Activated CD4-positive, alpha-beta T cell treated with anti-CD3 and anti-CD28 coated beads for 36 hours (primary cell): ENCODE measurements around the gene ARHGEF28. TPM values are rescaled to one million over a fixed set of nuclear protein-coding genes. Genes with fewer than 3 reads are reported as not detected.

ENCODE experiments used
- ATAC-seq: fragments of 200-7000 bp; cut with Tn5 transposase; one replicate; pipeline ENCODE4 v1.10.0; 2021; ENCODE audit warnings: mild to moderate bottlenecking, moderate library complexity
- CTCF ChIA-PET: fragments of 350-600 bp; sonication (Branson Sonifier 250); formaldehyde crosslinking; loops from one replicate; lab custom pipeline; 2021; ENCODE audit warnings: antibody characterized with exemption; lab: Charles Lee
- POLR2A ChIA-PET: fragments of 350-600 bp; sonication (Branson Sonifier 250); formaldehyde crosslinking; loops from one replicate; lab custom pipeline; 2021; ENCODE audit warnings: antibody characterized with exemption, inconsistent platforms; lab: Charles Lee
- DNase-seq: peaks from one replicate; pipeline ENCODE4 v3.0.0-alpha.2; 2020
- H3K27ac Mint-ChIP-seq: one replicate; pipeline ENCODE4 v1.8.0; 2021; ENCODE audit warnings: mixed read lengths
- H3K27me3 Mint-ChIP-seq: one replicate; pipeline ENCODE4 v1.8.0; 2021; ENCODE audit warnings: mixed read lengths
- H3K36me3 Mint-ChIP-seq: one replicate; pipeline ENCODE4 v1.8.0; 2021; ENCODE audit warnings: low read depth, mixed read lengths
- H3K4me1 Mint-ChIP-seq: one replicate; pipeline ENCODE4 v1.8.0; 2021; ENCODE audit warnings: mixed read lengths
- H3K4me3 Mint-ChIP-seq: one replicate; pipeline ENCODE4 v1.8.0; 2021; ENCODE audit warnings: mild to moderate bottlenecking, moderate library complexity, mixed read lengths
- H3K9me3 Mint-ChIP-seq: one replicate; pipeline ENCODE4 v1.8.0; 2021; ENCODE audit warnings: low read depth, mixed read lengths
- intact Hi-C, 2 experiments: fragments of 100-400 bp; cut with DNase I in 1 of 2; cut with micrococcal nuclease in 1 of 2; formaldehyde crosslinking; loops; one replicate each; pipeline versions ENCODE4 v1.14.2 to v1.15.1; 2022 to 2024; cut with DNase I, micrococcal nuclease
- total RNA-seq, 2 experiments: library from RNA; stranded (reverse); gene quantifications; one replicate each; pipeline ENCODE4 v1.2.3, GENCODE V29; 2021

Gene ARHGEF28
- total RNA-seq, 2 experiments from 2014 or later = 0.02 to 0.18 TPM

- Mint-ChIP-seq H3K4me1 (no peaks in the 10 kb centered on the region), H3K36me3 (no peaks in the 10 kb centered on the region), H3K9me3 (no peaks in the 10 kb centered on the region), H3K27me3 (peaks cover 10% of the 10 kb centered on the region), H3K4me3 (no peak overlapping the region), H3K27ac (no peak overlapping the region)
- ChIA-PET POLR2A (no interaction called here), CTCF (interaction anchor here (0.6 kb wide), 1 partner anchor 18 kb away, joined by 3 read pairs; no protein-coding TSS in a partner anchor)
- intact Hi-C loops = no loop called here
- DNase-seq = no peak
- ATAC-seq = no peak
Measured at GRCh38 chr5:73810429-73810828, 184.4 kb downstream of the ARHGEF28 start.

- H3K27me3 Mint-ChIP-seq = peaks cover 10% of the 10 kb centered on the region
- intact Hi-C loops = no loop called here
- no peaks in the 10 kb centered on the region for H3K36me3 Mint-ChIP-seq
- no peak overlapping the region for H3K27ac Mint-ChIP-seq
- no peaks in the 10 kb centered on the region for H3K9me3 Mint-ChIP-seq
- no peak for DNase-seq
- H3K4me1 Mint-ChIP-seq = no peaks in the 10 kb centered on the region
- H3K4me3 Mint-ChIP-seq = no peak overlapping the region
- ChIA-PET CTCF (interaction anchor here (0.6 to 1.1 kb wide), 3 partner anchors 19 to 629 kb away, joined by 3 to 4 read pairs (median 3); no protein-coding TSS in a partner anchor), POLR2A (no interaction called here)
- no peak for ATAC-seq
Measured at GRCh38 chr5:73812457-73812856, 186.5 kb downstream of the ARHGEF28 start.

- H3K36me3 Mint-ChIP-seq = no peaks in the 10 kb centered on the region
- ATAC-seq (no peak), DNase-seq (no peak)
- no peaks in the 10 kb centered on the region for H3K4me1 Mint-ChIP-seq
- intact Hi-C loops = no loop called here
- no peak overlapping the region for H3K27ac Mint-ChIP-seq
- no peaks in the 10 kb centered on the region for H3K9me3 Mint-ChIP-seq
- CTCF ChIA-PET = interaction anchor here (0.6 to 1.1 kb wide), 3 partner anchors 20 to 628 kb away, joined by 3 to 4 read pairs (median 3); no protein-coding TSS in a partner anchor
- H3K4me3 Mint-ChIP-seq = no peak overlapping the region
- H3K27me3 Mint-ChIP-seq = peaks cover 10% of the 10 kb centered on the region
- POLR2A ChIA-PET = no interaction called here
Measured at GRCh38 chr5:73812962-73813588, 187.1 kb downstream of the ARHGEF28 start.

GRCh38 chr5:73814233-73814846 is 188.3 kb downstream of the ARHGEF28 start:
- CTCF ChIA-PET = interaction anchor here (1.2 kb wide), 1 partner anchor 26 kb away, joined by 3 read pairs; no protein-coding TSS in a partner anchor
- Mint-ChIP-seq H3K4me3 (no peak overlapping the region), H3K9me3 (no peaks in the 10 kb centered on the region), H3K4me1 (no peaks in the 10 kb centered on the region), H3K36me3 (no peaks in the 10 kb centered on the region), H3K27ac (no peak overlapping the region), H3K27me3 (peaks cover 10% of the 10 kb centered on the region)
- POLR2A ChIA-PET = no interaction called here
- DNase-seq (no peak), ATAC-seq (no peak)
- intact Hi-C loops = no loop called here

- Mint-ChIP-seq H3K27me3 (peaks cover 10% of the 10 kb centered on the region), H3K27ac (no peak overlapping the region), H3K9me3 (no peaks in the 10 kb centered on the region), H3K36me3 (no peaks in the 10 kb centered on the region), H3K4me3 (no peak overlapping the region), H3K4me1 (no peaks in the 10 kb centered on the region)
- intact Hi-C loops = no loop called here
- ChIA-PET CTCF (interaction anchor here (0.7 to 1.4 kb wide), 4 partner anchors 15 to 27 kb away, joined by 3 read pairs; no protein-coding TSS in a partner anchor), POLR2A (interaction anchor here (0.6 kb wide), 1 partner anchor 1230 kb away, joined by 3 read pairs; no protein-coding TSS in a partner anchor)
- ATAC-seq (no peak), DNase-seq (no peak)
Measured at GRCh38 chr5:73815631-73816030, 189.6 kb downstream of the ARHGEF28 start.

- intact Hi-C loops = no loop called here
Measured at GRCh38 chr5:73816656-73817420, 190.8 kb downstream of the ARHGEF28 start.

GRCh38 chr5:73818357-73818756 is 192.4 kb downstream of the ARHGEF28 start:
- H3K27me3 Mint-ChIP-seq = peaks cover 6% of the 10 kb centered on the region
- H3K36me3 Mint-ChIP-seq = no peaks in the 10 kb centered on the region
- no peak overlapping the region for H3K4me3 Mint-ChIP-seq
- no peak for DNase-seq
- H3K27ac Mint-ChIP-seq = no peak overlapping the region
- ATAC-seq = no peak
- CTCF ChIA-PET = no interaction called here
- POLR2A ChIA-PET = interaction anchor here (0.7 kb wide), 1 partner anchor 18 kb away, joined by 3 read pairs; no protein-coding TSS in a partner anchor
- no peaks in the 10 kb centered on the region for H3K9me3 Mint-ChIP-seq
- intact Hi-C loops = no loop called here
- no peaks in the 10 kb centered on the region for H3K4me1 Mint-ChIP-seq

More at GRCh38 chr5:73816656-73817420, 190.8 kb downstream of the ARHGEF28 start:
- ChIA-PET POLR2A (no interaction called here), CTCF (no interaction called here)
- Mint-ChIP-seq H3K9me3 (no peaks in the 10 kb centered on the region), H3K27ac (no peak overlapping the region), H3K27me3 (peaks cover 10% of the 10 kb centered on the region), H3K4me3 (no peak overlapping the region), H3K36me3 (no peaks in the 10 kb centered on the region), H3K4me1 (no peaks in the 10 kb centered on the region)
- no peak for DNase-seq
- ATAC-seq = no peak

GRCh38 chr5:73820326-73820725 is 194.3 kb downstream of the ARHGEF28 start:
- DNase-seq (no peak), ATAC-seq (no peak)
- POLR2A ChIA-PET = no interaction called here
- no peak overlapping the region for H3K4me3 Mint-ChIP-seq
- no peaks in the 10 kb centered on the region for H3K36me3 Mint-ChIP-seq
- no peak overlapping the region for H3K27ac Mint-ChIP-seq
- H3K4me1 Mint-ChIP-seq = no peaks in the 10 kb centered on the region
- H3K9me3 Mint-ChIP-seq = no peaks in the 10 kb centered on the region
- H3K27me3 Mint-ChIP-seq = no peaks in the 10 kb centered on the region
- CTCF ChIA-PET = interaction anchor here (0.6 kb wide), 1 partner anchor 9 kb away, joined by 4 read pairs; no protein-coding TSS in a partner anchor
- intact Hi-C loops = no loop called here

- H3K27ac Mint-ChIP-seq = no peak overlapping the region
- H3K27me3 Mint-ChIP-seq = no peaks in the 10 kb centered on the region
- no peaks in the 10 kb centered on the region for H3K9me3 Mint-ChIP-seq
- no peaks in the 10 kb centered on the region for H3K36me3 Mint-ChIP-seq
- DNase-seq = no peak
- ChIA-PET POLR2A (no interaction called here), CTCF (no interaction called here)
- intact Hi-C loops = no loop called here
- H3K4me1 Mint-ChIP-seq = no peaks in the 10 kb centered on the region
- no peak for ATAC-seq
- no peak overlapping the region for H3K4me3 Mint-ChIP-seq
Measured at GRCh38 chr5:73821003-73821402, 195.0 kb downstream of the ARHGEF28 start.

GRCh38 chr5:73822278-73822988 is 196.4 kb downstream of the ARHGEF28 start:
- no peak for ATAC-seq
- Mint-ChIP-seq H3K4me1 (no peaks in the 10 kb centered on the region), H3K36me3 (no peaks in the 10 kb centered on the region), H3K4me3 (no peak overlapping the region), H3K9me3 (no peaks in the 10 kb centered on the region), H3K27me3 (no peaks in the 10 kb centered on the region), H3K27ac (no peak overlapping the region)
- no peak for DNase-seq
- intact Hi-C loops = no loop called here
- ChIA-PET POLR2A (interaction anchor here (0.5 kb wide), 1 partner anchor 1321 kb away, joined by 5 read pairs; no protein-coding TSS in a partner anchor), CTCF (interaction anchor here (0.7 kb wide), 1 partner anchor 31 kb away, joined by 3 read pairs; no protein-coding TSS in a partner anchor)

GRCh38 chr5:73822989-73823339 is 197.0 kb downstream of the ARHGEF28 start:
- no peaks in the 10 kb centered on the region for H3K36me3 Mint-ChIP-seq
- H3K4me3 Mint-ChIP-seq = no peak overlapping the region
- CTCF ChIA-PET = no interaction called here
- intact Hi-C loops = no loop called here
- DNase-seq (no peak), ATAC-seq (no peak)
- H3K27ac Mint-ChIP-seq = no peak overlapping the region
- H3K9me3 Mint-ChIP-seq = no peaks in the 10 kb centered on the region
- H3K27me3 Mint-ChIP-seq = no peaks in the 10 kb centered on the region
- H3K4me1 Mint-ChIP-seq = no peaks in the 10 kb centered on the region
- POLR2A ChIA-PET = interaction anchor here (0.5 kb wide), 1 partner anchor 1321 kb away, joined by 5 read pairs; no protein-coding TSS in a partner anchor
